Adrenal gland (tissue), 5 donors: Measurements from ENCODE around the gene CLDN15.

Experiments
- CTCF ChIP-seq, 6 experiments: fragments of 450-650 bp in 4 of 6; fragments of 200-600 bp in 2 of 6; sonication (generic) in 1 of 6; IDR thresholded peaks; 1 replicate in 5 of 6; 2 replicates in 1 of 6; pipeline versions ENCODE4 v1.5.1 to v1.8.0; 2016 to 2021; ENCODE audit warnings: antibody characterized with exemption in 6 of 6, mild to moderate bottlenecking in 2 of 6, moderate library complexity in 1 of 6
- POLR2A ChIP-seq, 2 donors: fragments of 450-650 bp; IDR thresholded peaks; one replicate each; pipeline ENCODE4 v1.6.1; 2017; ENCODE audit warnings: antibody characterized with exemption in 2 of 2, mild to moderate bottlenecking in 2 of 2, moderate library complexity in 1 of 2
- donor health status: DM: no; HTN: no; CAD: no.

DNA sequence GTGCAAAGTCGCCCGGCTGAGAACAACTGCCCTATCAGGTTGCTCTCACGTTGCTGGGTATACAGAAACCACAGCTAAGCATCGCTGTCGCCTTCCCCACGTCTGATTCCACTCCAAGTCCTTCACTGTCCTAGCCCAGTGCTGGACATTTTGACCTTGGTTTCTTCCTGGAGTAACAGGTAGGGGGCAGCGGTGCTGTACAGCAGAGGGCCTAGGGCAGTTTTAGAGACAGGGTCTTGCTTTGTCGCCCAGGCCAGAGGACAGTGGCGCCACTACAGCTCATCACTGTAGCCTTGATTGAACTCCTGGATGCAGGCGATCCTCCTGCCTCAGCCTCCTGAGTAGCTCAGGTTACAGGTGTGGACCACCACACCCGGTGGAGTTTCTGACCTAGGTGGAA, 2.6 kb downstream of the CLDN15 start:
- TF ChIP-seq CTCF (IDR thresholded peaks at IDR 0.05) (peak in 1 of 6 experiments; percentile 19), POLR2A (IDR thresholded peaks at IDR 0.05) (no peak)
